Upper lobe of left lung (tissue), 4 donors: ENCODE measurements around the gene ATP6AP2.
A peak's percentile ranks its signal among the peaks of the same experiment; 100 is the strongest.

Experiments used
- CTCF ChIP-seq, 6 experiments: fragments of 450-650 bp in 4 of 6; fragments of 200-600 bp in 2 of 6; sonication (generic) in 2 of 6; IDR thresholded peaks; one replicate each; pipeline ENCODE4 v1.5.1; 2016 to 2019; ENCODE audit warnings: antibody characterized with exemption in 6 of 6
- EP300 ChIP-seq, 4 donors: sonication (generic); formaldehyde crosslinking; IDR thresholded peaks; one replicate each; pipeline ENCODE4 v1.5.1; 2017; ENCODE audit warnings: antibody characterized with exemption in 4 of 4, control low read depth in 2 of 4
- POLR2AphosphoS5 ChIP-seq, 2 donors: sonication (generic); formaldehyde crosslinking; IDR thresholded peaks; one replicate each; pipeline ENCODE4 v1.5.1; 2017; ENCODE audit warnings: antibody characterized with exemption in 2 of 2

- TF ChIP-seq CTCF (IDR thresholded peaks at IDR 0.05) (peak; percentile 50 to 94 (median 72)), EP300 (IDR thresholded peaks at IDR 0.05) (no peak), POLR2AphosphoS5 (IDR thresholded peaks at IDR 0.05) (no peak)
These were observed 37.0 kb upstream of the ATP6AP2 start for GRCh38 chrX:40543661-40544328.
